GM18520 (cell line): ENCODE results near the gene ASCC1.

Source experiments
- ATAC-seq: cut with Tn5 transposase; IDR thresholded peaks from one replicate; pipeline ENCODE4 v1.9.1; 2021; ENCODE audit not compliant: unreplicated experiment

Gene ASCC1

DNA sequence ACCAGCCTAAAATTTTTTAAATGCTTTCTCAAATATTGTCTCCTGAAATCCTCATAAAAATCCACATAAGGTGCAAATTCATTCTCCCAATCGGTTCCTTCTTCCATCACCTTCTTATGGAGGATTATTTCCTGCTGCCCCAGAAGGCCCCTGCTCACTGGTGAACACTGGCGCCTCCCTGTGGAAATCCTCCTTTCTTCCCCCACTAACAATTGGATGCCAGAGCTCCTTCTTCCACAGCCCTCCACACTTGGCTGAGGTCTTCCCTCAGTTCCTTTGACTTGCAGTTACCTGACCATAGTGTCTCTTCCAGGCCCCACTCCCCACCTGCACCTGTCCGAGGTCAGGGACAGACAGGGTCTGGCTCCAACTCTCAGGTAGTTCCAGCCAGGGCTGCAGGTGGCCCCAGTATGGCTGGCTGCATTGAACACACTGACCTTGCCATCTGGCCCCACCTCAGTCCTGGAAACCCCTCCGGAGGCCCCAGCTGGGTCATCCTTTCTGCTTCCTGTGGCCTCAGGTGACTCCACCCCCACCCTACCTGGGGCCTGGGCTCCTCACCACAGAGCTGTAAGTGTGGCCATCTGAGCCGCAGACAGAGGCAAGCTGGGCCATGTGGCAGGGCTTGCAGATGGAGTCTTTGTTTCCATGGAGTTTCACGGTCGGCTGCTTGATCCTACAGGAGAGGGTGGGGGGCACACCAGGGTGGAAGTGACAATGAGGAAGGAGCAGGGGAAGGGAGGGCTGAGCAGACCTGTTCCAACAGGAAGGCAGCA lies 146.1 kb downstream of the ASCC1 start:
- no peak for ATAC-seq

DNA sequence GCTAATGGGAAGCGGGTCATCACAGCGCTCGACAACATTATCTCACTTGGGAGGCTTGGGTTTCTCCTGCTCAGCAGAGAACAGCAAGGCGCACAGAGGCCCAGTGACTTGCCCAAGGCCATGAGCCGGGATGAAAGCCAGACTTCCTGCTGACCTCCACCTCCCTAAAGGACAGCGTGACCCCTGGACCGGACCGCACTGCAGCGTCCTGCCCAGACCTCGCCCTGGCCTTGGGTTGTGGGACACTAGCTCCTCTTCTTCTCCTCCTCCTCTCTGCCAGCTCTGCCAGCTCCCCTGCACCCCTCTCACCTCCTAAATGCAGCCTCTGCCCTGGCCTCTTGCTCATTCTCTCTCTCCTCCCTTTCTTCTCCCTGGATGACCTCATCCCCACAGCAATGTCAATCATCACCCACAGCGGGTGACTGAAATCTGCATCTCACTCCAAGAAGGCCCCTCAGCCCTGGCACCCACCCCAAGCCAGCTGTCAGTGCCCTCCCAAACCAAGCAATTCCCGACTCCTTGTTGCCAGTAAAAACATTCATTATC lies 147.1 kb downstream of the ASCC1 start:
- no peak for ATAC-seq

DNA sequence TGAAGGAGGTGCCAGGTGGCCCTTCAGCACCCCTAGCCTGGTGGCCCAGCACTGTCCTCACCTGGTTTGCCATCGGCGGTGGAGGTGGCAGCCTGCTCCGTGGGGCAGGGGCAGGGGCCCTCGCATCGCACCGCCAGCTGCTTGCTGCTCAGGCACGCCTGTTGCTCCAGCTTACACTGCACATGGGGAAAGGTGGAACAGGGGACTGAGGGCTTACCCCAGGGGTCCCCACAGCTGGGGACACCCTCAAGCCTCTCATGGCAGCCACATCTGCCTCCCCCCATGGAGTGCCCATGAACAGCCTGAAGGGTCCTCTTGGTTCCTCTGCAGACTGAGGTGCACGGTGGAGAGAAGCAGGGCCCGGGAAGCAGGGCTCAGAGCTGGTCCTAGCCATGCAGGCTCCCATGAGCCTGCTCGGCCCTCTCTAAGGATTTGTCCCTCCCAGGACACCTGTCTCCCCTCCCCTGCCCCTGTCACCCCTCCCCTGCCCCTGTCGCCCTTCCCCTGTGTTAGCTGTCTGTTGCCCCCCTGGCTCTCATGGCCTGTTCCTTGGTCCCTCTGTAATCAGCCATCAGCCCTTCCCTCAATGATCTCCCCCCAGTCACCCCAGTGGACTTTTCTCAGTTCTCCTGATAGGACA lies 147.8 kb downstream of the ASCC1 start:
- no peak for ATAC-seq

DNA sequence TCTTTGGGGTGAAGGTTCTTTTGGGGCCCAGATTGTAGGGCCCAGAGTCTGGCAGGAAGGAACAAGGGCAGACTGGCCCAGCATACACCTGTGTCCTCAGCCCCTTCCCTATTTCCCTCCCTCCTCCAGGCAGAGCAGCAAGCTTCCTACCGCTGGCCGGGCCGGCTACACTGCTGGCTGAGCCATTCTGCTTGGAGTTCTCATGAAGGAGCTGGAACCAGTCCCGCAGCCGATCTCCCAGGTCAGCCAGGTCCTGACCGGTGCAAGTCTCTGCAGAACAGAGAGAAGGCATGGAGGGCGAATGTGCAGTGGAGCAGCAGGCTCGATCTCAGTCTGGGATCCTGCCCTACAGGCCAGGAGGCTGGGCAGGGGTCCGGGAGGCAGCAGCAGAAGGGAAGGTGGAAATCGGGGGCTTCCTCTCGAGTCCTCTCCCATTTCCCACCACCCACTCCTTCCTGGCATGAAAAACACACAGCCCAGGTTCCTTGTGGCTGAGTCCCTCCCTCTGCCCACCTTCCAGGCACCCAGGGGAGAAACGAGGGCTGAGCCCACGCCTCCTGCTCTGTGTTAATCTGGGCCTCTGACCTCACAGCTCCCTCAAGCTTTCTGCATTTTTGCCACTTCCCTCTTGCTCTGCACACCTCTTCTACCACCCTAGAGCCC lies 148.5 kb downstream of the ASCC1 start:
- ATAC-seq, result no peak

DNA sequence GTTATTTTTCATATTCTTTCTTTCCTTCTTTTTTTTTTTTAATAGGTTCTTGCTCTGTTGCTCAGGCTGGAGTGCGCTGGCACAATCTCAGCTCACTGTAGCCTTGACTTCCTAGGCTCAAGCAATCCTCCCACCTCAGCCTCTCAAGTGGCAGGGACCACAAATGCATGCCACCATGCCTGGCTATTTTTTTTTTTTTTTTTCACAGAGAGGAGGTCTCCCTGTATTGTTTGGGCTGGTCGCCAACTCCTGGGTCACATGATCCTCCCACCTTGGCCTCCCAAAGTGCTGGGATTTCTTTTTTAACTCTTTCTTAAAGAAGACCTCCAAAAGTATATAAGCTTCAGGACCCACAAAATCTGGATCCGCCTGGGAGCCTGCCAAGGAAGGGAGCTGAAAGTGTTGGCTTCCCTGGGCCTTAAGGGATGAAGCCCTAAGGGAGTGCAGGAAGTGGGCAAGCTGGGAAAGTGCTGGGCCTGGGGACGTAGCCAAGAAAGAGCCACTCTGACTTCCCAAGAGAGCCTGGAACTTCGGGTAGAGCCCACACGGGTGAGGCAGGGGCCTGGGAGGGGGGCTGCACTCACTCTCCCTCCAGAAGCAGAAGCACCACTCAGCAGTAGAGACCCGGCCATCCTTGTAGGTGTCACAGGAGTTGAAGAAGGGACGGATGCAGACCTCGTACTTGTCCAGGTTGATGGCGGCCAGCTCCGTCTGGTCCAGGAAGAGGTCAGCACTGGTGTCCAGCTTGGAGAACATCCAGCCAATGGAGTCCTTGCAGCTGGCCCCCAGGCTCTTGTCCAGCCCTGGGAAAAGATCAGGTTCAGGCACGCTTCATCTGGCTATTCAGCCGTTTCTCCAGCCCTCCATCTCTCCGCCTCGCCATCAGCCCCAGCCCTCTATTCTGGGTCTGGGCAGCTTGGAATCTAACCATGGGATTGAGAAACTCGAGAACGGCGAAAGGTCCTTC lies 149.5 kb downstream of the ASCC1 start:
- no peak for ATAC-seq

- no peak for ATAC-seq
These were observed 150.5 kb downstream of the ASCC1 start for GRCh38 chr10:72065439-72066025.

DNA sequence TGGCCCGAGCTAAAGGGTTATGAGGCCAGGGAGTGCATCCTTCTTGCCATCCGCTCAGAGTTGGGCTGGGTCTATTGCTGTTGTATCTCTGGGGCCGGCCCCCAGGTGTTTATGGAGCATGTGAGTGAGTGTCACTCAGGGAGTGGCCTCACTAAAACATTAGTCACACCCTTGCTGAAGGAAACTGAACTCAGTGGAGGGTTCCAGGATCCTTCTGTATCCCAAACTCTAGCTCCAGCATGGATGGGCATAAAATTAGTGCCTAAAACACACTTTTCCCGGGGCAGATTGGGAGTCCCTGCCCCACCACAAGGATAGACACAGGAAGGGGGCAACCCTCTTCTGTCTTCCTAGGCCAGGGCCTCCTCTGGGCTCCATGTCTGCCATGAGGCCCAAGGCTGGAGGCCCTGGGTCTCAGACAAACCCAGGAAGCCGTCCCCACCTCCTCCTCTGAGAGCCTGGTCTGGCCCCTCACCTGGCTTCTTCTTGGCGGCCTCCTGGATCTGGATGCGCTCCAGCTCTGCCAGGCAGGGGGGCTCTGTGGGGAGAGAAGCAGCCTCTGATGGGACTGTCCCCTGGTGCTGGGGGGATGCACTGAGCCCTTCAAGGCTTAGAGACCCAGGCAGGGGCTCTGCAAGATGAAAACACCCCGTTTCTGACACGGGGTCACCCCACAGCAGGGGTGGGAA lies 152.2 kb downstream of the ASCC1 start:
- ATAC-seq, result no peak

DNA sequence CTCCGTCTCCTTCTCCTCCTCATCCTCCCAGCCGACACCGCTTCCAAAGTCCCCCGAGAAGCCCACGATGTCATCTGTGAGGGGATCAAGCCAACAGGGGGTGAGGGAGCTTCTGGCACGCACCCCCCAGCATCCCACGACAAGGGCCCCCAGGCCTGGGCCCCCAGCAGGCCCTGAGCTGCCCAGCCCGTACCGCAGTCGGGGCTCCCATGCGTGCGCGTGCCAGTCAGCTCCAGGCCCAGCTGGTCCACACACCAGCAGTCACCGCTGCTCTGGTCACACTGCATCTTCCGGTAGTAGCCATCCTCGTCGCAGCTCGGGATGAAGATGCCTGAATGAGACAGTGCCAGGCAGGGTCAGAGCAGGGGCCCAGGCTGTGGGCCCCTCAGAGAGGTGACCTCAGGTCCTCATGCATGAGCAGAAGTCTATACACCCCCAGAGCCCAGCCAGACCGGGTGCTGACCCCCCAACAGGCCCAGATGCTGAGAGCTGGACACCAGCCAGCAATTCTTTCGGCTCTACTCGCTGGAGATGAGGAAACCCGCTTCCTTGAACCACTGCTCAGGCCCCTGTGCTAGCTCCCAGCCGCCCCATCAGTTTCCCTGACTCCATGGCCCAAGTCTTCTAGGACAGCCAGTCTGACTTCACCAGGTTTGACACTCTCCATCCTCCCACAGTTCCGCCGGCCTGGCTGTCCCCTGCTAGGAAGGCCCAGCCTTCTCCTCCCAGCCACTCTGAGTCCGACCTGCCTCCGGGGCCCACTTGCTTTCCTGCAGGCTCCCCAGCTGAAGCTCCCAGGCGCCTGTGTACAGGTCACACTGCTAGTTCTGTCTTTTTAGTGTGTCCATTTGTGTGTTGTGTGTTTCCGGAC lies 153.0 kb downstream of the ASCC1 start:
- ATAC-seq, result no peak

DNA sequence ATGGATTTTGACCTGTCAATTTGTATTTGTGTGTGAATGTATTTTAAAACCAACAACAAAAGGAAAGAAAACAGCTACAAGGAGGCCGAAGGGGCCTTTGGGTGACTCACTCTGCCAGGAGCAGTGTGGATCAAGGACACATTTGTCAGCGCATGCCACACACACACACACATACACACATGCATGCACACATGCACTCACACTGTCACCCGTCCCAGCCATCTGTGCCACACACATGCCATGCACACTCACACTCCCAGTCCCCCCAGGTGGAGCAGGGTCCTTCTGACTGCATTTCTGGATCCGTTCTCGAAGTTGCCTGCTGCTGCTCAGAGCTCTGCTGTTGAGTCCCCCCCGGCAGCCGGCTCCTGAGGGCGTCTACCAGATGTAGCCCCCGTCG lies 153.7 kb downstream of the ASCC1 start:
- no peak for ATAC-seq

GRCh38 chr10:72061930-72062329 lies 154.1 kb downstream of the ASCC1 start:
- no peak for ATAC-seq

GRCh38 chr10:72061491-72061890 lies 154.6 kb downstream of the ASCC1 start:
- no peak for ATAC-seq

DNA sequence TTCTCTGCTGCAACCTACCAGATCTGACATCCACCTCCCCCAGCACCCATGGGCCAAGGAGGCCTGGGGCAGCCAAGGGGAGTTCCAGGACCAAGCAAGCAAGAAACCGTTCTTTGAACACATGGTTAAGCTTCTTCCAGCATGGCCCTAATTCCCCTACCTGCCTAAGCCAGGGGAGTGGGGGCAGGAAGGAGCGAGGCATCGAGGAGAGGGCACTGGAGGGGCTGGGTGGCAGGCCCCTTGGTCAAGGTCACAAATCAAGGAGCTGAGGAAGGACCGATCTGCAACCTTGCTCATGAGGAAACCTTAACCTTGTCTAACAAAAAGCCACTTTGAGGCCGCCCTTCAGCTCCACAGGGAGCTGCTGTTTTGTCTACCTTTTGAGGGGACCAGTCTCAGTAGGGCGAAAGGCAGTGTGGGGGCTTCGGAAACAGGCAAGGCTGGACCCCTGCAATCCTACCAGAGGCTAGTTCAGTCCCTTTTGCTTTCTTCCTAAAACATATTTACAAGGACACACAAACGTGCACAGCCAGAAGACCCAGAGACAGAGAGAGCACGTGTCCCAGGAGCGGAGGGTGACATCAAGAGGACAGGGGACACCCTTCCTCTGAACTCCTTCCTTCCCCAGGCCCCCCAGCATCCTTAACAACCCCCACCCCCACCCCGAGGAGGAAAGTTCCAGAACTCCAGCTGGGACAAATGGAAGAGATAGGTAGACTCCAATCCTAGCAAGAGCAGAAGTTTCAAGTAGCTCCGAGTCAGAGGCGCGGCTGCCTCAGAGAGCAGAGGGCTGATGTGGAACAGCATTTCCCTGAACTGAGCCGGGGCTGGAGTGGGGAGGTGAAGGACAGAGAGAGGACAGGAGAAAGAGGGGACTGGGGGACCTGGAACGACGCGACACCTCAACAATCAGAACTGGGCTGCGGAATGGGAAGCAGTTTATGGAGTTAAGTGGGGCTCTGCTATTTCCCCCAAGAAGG lies 155.9 kb downstream of the ASCC1 start:
- no peak for ATAC-seq

GRCh38 chr10:72058989-72059842 lies 156.9 kb downstream of the ASCC1 start:
- ATAC-seq, result no peak

DNA sequence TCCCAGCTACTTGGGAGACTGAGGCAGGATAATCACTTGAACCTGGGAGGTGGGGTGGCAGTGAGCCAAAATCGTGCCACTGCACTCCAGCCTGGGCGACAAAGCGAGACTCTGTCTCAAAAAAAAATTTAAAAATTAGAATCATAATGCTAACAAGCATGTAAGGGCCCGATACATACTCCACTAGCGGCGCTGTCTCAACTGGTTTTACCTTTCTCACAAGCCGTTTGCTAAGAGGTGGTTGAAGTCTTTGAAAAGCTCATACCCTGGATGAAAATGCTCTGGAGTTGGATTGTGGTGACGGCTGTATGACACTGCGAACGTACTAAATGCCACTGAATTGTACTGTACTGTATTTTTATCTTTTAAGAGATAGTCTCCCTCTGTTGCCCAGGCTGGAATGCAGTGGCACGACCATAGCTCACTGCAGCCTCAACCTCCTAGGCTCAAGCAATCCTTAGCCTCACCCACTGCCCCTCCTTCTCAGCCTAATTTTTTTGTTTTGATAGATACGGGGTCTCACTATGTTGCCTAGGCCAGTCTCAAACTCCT lies 157.7 kb downstream of the ASCC1 start:
- ATAC-seq, result no peak

DNA sequence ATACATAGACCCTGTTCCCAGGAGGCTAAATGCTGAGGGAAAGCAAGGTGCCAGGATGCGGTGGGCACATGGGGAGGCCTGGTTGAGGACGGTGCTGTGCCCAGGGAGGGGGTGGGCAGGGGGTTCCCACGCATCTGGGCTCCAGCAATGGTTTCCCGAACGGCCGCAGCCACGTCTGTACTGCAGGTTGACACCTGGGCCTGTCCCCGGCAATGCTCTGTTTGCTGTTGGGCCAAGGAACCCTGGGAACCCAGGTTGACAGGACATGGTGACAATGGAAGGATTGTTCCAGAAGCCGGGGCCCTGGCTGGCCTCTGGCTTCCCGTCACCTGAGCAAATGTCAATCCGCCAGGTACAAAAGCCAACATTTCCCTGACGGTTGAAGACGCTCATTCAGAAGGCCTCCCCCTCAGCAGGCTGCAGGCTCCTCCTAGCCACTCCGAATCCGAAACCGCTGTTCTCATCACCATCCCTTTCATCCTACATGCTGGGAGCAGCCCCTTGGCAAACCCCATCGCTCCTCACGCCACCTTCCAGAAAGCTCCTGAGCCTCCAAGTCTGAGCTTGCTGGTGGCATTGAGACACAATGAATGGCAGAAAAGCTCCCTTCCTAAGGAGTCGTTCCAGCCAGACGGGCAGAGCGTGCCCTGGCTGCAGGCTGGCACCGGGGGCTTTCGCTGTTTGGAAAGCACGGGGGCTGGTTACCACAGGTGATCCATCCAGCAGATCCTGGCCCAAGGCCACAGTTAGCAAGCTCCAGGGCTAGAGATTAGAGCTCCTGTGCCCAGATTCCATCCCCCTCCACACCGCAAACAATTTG lies 158.9 kb downstream of the ASCC1 start:
- no peak for ATAC-seq

- no peak for ATAC-seq
These were observed 160.0 kb downstream of the ASCC1 start for GRCh38 chr10:72056113-72056512.
